Left lung (tissue), 10 donors: ENCODE results near the gene SLC34A1. TPM values are rescaled to one million over a fixed set of nuclear protein-coding genes. Genes with fewer than 3 reads are reported as not detected.

Experiments used
- ATAC-seq: fragments of 200-7000 bp; cut with Tn5 transposase; one replicate; pipeline ENCODE4 v1.9.1; 2020; ENCODE audit warnings: moderate library complexity
- DNase-seq, 4 donors: peaks; one replicate each; pipeline ENCODE4 v3.0.0-alpha.2; 2013 to 2020
- H3K27ac ChIP-seq, 2 donors: fragments of 200-600 bp; sonication (generic) in 1 of 2; one replicate each; pipeline versions ENCODE4 v1.5.0 to v1.8.0; 2020 to 2021
- H3K27me3 ChIP-seq, 2 donors: fragments of 200-600 bp; sonication (generic) in 1 of 2; one replicate each; pipeline versions ENCODE4 v1.5.0 to v1.8.0; 2020 to 2021
- H3K36me3 ChIP-seq, 2 donors: fragments of 200-600 bp; sonication (generic) in 1 of 2; one replicate each; pipeline versions ENCODE4 v1.5.0 to v1.8.0; 2020 to 2021
- H3K4me1 ChIP-seq, 2 donors: fragments of 200-600 bp; one replicate each; pipeline ENCODE4 v1.8.0; 2021
- H3K4me3 ChIP-seq, 2 donors: fragments of 200-600 bp; sonication (generic) in 1 of 2; one replicate each; pipeline versions ENCODE4 v1.5.0 to v1.8.0; 2020 to 2021; ENCODE audit warnings: mild to moderate bottlenecking in 1 of 2
- H3K9me3 ChIP-seq, 2 donors: fragments of 200-600 bp; sonication (generic) in 1 of 2; one replicate each; pipeline versions ENCODE4 v1.5.0 to v1.8.0; 2020 to 2021
- intact Hi-C, 2 donors: fragments of 100-400 bp; cut with DNase I; formaldehyde crosslinking; loops; one replicate each; pipeline versions ENCODE4 v1.11.2 to v1.14.2; 2022
- polyA plus RNA-seq, 6 donors: library from polyadenylated mRNA; unstranded; fragments of 120-200 nt; gene quantifications; one replicate each; pipeline ENCODE4 v1.2.1, GENCODE V29; 2013; ENCODE audit not compliant: insufficient read length in 6 of 6
- total RNA-seq, 2 donors: library from RNA; stranded (reverse); fragmentation: NEBNext Ultra II Directional; extraction: Animal tissue kit (Norgen Biotek cat#: 25700); gene quantifications; one replicate each; pipeline ENCODE4 v1.2.1, GENCODE V29; 2021
- TF ChIP-seq, protein P1 (sequence below), 2 donors: fragments of 200-600 bp; sonication (generic) in 1 of 2; IDR thresholded peaks; one replicate each; pipeline versions ENCODE4 v1.5.0 to v1.8.0; 2021; ENCODE audit warnings: antibody characterized with exemption in 2 of 2
- donor health status: DM: no; HTN: yes; CAD: no.
- donor health status: DM: no; HTN: no; CAD: no.

SLC34A1 gene
- total and polyA plus RNA-seq, 8 donors = 0.18 to 1.7 (median 0.36) TPM; not detected in 3

DNA sequence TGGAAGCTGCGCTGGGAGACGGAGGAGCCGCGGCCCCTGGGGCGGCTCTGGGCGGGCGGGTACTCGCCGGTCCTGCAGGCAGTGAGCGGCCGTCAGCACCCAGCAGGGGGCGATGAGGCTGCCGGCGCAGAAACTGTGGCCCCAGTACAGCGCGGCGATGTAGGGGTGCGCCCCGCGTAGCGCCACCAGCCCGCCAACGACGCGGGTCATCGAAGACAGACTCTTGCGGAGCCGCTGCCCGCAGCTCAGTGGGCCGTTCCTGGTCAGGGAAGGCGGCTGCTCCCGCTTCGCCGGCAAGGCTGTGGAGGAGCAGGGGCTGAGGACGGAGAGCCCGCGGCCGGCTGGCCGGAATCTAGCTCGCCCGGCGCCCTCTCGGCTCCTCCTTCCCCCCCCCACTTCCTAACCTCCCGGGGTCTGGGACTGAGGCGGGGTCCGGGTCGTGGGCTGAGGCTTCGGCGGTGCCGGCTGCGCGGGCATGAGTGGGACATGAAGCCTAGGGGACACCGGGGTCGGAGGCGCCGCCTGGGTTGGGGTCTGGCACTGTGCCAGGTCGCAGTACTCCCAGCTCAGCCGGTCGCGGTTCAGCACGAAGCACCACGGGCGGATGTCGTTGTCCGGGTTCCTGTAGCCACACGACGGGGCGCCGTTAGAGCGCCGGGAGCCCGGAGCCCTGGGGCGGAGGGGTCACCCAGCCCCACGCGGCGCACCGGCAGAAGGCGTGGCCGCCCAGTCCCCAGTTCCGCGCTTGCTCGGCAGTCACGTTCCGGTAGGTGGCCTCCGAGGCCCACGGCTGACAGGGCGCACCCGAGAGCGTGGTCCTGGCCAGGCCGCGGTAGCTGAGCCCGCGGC, 19.8 kb downstream of the SLC34A1 start:
- Histone ChIP-seq H3K9me3 (no peaks in the 10 kb centered on the region), H3K4me1 (peaks cover 21 to 49% of the 10 kb centered on the region in 2 donors), H3K27me3 (peaks cover 44 to 63% of the 10 kb centered on the region in 2 donors), H3K4me3 (peak overlapping the region; percentile 58 to 68), H3K27ac (no peak overlapping the region), H3K36me3 (no peaks in the 10 kb centered on the region)
- DNase-seq (peak; percentile 74 to 98 (median 90)), ATAC-seq (peak; percentile 91)
- intact Hi-C loops = no loop called here
- TF ChIP-seq, protein P1, sequence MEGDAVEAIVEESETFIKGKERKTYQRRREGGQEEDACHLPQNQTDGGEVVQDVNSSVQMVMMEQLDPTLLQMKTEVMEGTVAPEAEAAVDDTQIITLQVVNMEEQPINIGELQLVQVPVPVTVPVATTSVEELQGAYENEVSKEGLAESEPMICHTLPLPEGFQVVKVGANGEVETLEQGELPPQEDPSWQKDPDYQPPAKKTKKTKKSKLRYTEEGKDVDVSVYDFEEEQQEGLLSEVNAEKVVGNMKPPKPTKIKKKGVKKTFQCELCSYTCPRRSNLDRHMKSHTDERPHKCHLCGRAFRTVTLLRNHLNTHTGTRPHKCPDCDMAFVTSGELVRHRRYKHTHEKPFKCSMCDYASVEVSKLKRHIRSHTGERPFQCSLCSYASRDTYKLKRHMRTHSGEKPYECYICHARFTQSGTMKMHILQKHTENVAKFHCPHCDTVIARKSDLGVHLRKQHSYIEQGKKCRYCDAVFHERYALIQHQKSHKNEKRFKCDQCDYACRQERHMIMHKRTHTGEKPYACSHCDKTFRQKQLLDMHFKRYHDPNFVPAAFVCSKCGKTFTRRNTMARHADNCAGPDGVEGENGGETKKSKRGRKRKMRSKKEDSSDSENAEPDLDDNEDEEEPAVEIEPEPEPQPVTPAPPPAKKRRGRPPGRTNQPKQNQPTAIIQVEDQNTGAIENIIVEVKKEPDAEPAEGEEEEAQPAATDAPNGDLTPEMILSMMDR (IDR thresholded peaks at IDR 0.05) = peak; percentile 68 to 83

DNA sequence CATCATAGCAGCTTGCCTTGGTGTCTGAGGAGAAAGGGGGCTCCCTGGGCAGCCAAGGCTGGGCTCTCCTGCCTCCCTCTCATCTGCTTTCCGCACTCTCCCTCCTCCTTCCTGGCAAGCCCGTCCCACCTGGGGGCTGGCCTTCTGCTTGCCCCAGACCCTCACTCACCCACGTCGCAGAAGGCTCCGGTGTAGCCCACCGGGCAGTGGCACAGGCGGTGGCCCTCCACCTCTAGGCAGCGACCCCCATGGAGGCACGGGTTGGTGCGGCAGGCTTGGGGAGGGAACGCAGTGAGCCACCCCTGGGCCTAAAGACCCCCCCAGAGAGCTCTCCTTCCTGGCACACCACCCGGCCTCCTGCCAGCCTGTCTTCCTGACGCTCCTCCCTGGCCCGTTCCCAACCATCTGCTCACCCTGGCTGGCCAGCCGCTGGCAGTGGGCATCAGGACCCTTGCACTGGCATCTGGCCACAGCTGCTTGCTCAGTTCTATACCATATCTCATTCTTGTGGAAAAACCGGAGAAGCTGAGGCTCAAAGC, 20.5 kb downstream of the SLC34A1 start:
- H3K4me3 ChIP-seq = peak overlapping the region; percentile 58 to 68
- intact Hi-C loops = no loop called here
- DNase-seq (no peak), ATAC-seq (no peak)
- H3K4me1 ChIP-seq = peaks cover 21 to 49% of the 10 kb centered on the region in 2 donors
- H3K27ac ChIP-seq = no peak overlapping the region
- H3K36me3 ChIP-seq = no peaks in the 10 kb centered on the region
- H3K27me3 ChIP-seq = peaks cover 38 to 56% of the 10 kb centered on the region in 2 donors
- no peaks in the 10 kb centered on the region for H3K9me3 ChIP-seq
- TF ChIP-seq, protein P1 (IDR thresholded peaks at IDR 0.05) = no peak

DNA sequence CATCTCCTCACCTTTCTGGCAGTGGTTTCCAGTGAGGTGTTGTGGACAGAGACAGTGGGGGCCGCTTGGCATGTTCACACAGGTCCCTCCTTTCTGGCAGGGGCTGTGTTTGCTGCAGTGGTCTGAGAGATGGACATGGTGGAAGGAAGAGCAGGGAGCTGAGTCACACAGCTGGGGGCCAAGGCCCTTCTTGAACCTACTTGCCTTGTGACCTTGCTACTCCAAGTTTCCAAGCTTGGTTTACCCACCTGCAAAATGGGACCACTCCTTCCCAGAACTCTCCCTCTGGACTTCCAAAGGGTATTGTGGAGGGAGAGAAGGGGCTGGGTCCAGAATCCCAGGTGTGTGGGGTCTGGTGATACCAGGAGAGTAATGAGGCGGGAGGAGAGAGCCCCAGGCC, 21.1 kb downstream of the SLC34A1 start:
- TF ChIP-seq, protein P1 (IDR thresholded peaks at IDR 0.05) = no peak
- H3K36me3 ChIP-seq = no peaks in the 10 kb centered on the region
- DNase-seq = no peak
- intact Hi-C loops = no loop called here
- no peaks in the 10 kb centered on the region for H3K9me3 ChIP-seq
- H3K27ac ChIP-seq = peak overlapping the region in 1 of 2 donors; percentile 63
- peaks cover 32 to 50% of the 10 kb centered on the region in 2 donors for H3K27me3 ChIP-seq
- H3K4me3 ChIP-seq = no peak overlapping the region
- no peak for ATAC-seq
- H3K4me1 ChIP-seq = peaks cover 21 to 44% of the 10 kb centered on the region in 2 donors

DNA sequence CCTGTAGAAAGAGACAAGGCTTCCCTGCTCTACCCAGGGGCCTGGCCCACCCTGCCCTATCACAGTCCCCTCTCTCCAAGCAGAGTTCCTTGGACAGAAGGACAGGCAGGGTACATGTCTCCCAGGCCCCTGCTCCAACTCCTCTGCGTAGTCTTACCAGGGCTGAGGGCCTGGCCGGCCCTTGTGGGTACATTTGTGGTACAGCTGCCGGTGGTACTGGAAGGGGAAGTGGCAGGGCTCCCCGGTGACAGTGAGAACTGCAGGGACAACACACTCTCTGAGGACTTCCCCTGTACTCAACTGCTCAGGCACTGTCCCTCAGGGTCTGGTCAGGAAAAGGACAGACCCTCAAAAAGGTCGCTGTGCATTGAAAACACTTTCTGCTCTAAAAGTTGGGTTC, 21.6 kb downstream of the SLC34A1 start:
- ATAC-seq = no peak
- intact Hi-C loops = no loop called here
- H3K9me3 ChIP-seq = no peaks in the 10 kb centered on the region
- H3K27ac ChIP-seq = peak overlapping the region in 1 of 2 donors; percentile 63
- H3K4me3 ChIP-seq = no peak overlapping the region
- H3K4me1 ChIP-seq = peaks cover 21 to 48% of the 10 kb centered on the region in 2 donors
- no peaks in the 10 kb centered on the region for H3K36me3 ChIP-seq
- peak in 2 of 4 donors; percentile 69 to 91 for DNase-seq
- peaks cover 27 to 45% of the 10 kb centered on the region in 2 donors for H3K27me3 ChIP-seq
- TF ChIP-seq, protein P1 (IDR thresholded peaks at IDR 0.05) = peak in 1 of 2 donors; percentile 37
